Spleen (tissue), 7 donors: ENCODE data around the gene KCNC4.

Source experiments
- CTCF ChIP-seq, 11 experiments: fragments of 200-600 bp in 7 of 11; fragments of 450-650 bp in 4 of 11; sonication (generic) in 4 of 11; IDR thresholded peaks in 8 of 11; conservative IDR thresholded peaks in 3 of 11; 1 replicate in 7 of 11; 2 replicates in 4 of 11; pipeline versions ENCODE4 v1.4.0 to v1.8.0; 2016 to 2021; ENCODE audit warnings: antibody characterized with exemption in 11 of 11, inconsistent platforms in 4 of 11, mild to moderate bottlenecking in 1 of 11
- POLR2A ChIP-seq, 3 donors: fragments of 450-650 bp; IDR thresholded peaks; one replicate each; pipeline ENCODE4 v1.5.1; 2017; ENCODE audit warnings: antibody characterized with exemption in 3 of 3, mild to moderate bottlenecking in 1 of 3
- POLR2AphosphoS5 ChIP-seq, 3 donors: sonication (generic); formaldehyde crosslinking; IDR thresholded peaks; one replicate each; pipeline ENCODE4 v1.5.1; 2017; ENCODE audit warnings: antibody characterized with exemption in 3 of 3
- donor health status: DM: no; HTN: no; CAD: no; lungs with moderate emphysema.
- donor health status: DM: no; HTN: no; CAD: no.
- donor health status: DM: no; HTN: no; CAD: no.

DNA sequence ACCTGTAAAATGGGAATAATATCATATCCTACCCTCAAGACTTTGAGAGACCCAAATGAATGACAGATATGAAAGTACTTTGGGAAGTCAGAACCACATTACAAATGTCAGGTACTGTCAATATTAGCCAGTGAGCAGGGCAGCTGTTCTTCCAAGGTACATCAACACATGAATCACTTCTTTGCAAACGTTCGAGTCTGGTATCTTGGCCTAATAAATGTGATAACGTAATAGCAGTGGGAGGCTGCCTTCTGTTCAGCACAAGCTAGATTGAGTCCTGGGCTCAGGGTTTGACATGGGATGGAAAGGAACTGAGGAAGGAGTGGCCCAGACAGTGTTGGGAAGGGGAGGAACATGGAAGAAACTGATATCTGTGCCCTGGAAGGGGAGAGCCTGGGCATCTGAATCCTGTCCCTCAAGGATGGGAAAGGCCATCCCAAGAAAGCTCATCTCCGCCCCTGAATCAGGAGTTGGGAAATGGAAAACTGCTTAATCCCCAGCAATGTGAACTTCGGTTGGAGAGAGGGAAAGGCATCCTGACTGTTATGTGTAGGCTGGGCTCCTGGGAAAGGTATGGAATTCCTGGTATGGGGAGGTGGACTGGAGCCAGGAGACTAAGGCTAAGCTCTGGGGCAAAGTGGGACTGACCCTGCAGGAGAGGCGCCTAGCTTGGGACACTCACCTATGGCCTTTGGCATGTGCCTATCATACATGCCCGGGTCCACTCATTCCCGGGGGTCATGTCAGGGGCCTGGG, 14.3 kb downstream of the KCNC4 start:
- no peak for TF ChIP-seq CTCF (IDR thresholded peaks at IDR 0.05 in 8 of 11, conservative IDR thresholded peaks at IDR 0.05 in 3 of 11)
- no peak for TF ChIP-seq POLR2A (IDR thresholded peaks at IDR 0.05)
- TF ChIP-seq POLR2AphosphoS5 (IDR thresholded peaks at IDR 0.05) = no peak
